C4-2B (cell line): Measurements from ENCODE around the gene YARS1.

Source experiments
- CTCF ChIP-seq: fragments of 450-650 bp; conservative IDR thresholded peaks from 2 replicates; pipeline ENCODE4 v1.5.1; 2017; ENCODE audit warnings: mild to moderate bottlenecking
- ZFX ChIP-seq: fragments of 450-650 bp; IDR thresholded peaks from 2 replicates; pipeline ENCODE4 v1.6.1; 2017

DNA sequence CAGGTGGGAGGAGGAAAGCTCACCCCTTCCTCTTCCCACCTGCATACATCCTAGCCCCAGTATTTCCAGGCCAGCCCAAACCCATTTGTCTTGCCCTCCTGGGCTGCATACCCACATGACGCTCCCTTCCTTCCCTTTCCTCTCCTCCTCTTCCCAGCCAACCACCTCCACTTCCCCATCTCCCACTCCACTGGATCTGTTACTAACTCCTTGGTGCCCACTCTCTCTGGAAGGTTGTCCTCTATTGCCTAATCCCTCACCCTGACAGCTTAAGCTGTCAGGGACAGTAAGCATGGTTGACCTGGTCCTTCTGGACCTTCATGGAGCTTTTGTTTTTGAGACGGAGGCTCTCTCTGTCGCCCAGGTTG, 91.6 kb downstream of the YARS1 start:
- no peak for TF ChIP-seq CTCF
- TF ChIP-seq ZFX, result no peak
